HFFc6 (cell line): Measurements from ENCODE around the gene DGKQ. TPM values are rescaled to one million over a fixed set of nuclear protein-coding genes. Genes with fewer than 3 reads are reported as not detected.

ENCODE experiments used
- DNase-seq: peaks from one replicate; pipeline ENCODE4 v3.0.0-alpha.2; 2018
- H3K27ac Mint-ChIP-seq: 2 replicates; pipeline ENCODE4 v1.8.0; 2020; ENCODE audit warnings: mild to moderate bottlenecking, mixed read lengths
- H3K27me3 Mint-ChIP-seq: 2 replicates; pipeline ENCODE4 v1.8.0; 2021; ENCODE audit warnings: mild to moderate bottlenecking, moderate library complexity, mixed read lengths; ENCODE audit not compliant: insufficient read depth
- H3K36me3 Mint-ChIP-seq: 2 replicates; pipeline ENCODE4 v1.8.0; 2021; ENCODE audit warnings: low read depth, mixed read lengths
- H3K4me1 Mint-ChIP-seq: 2 replicates; pipeline ENCODE4 v1.8.0; 2020; ENCODE audit warnings: low read depth, mixed read lengths
- H3K4me3 Mint-ChIP-seq: 2 replicates; pipeline ENCODE4 v1.8.0; 2020; ENCODE audit warnings: mild to moderate bottlenecking, moderate library complexity, mixed read lengths
- H3K9me3 Mint-ChIP-seq: 2 replicates; pipeline ENCODE4 v1.8.0; 2020; ENCODE audit warnings: mild to moderate bottlenecking, mixed read lengths
- CTCF ChIP-seq: fragments of 200-600 bp; sonication (generic); IDR thresholded peaks from 2 replicates; pipeline ENCODE4 v1.5.0; 2021; ENCODE audit warnings: antibody characterized with exemption, mild to moderate bottlenecking
- total RNA-seq, 6 experiments: library from RNA; stranded (reverse); fragmentation: NEBNext Ultra II Directional; extraction: Animal tissue kit (Norgen Biotek cat#: 25700); gene quantifications; 2 replicates in 1 of 6; 3 replicates in 5 of 6; pipeline ENCODE4 v1.2.3, GENCODE V29; 2021

DGKQ gene
- total RNA-seq, 6 experiments from 2014 or later, result 11.3 to 14.9 (median 13.1) TPM

GRCh38 chr4:964346-965025, 8.9 kb downstream of the DGKQ start:
- H3K9me3 Mint-ChIP-seq, result no peaks in the 10 kb centered on the region
- DNase-seq, result no peak
- TF ChIP-seq CTCF, result no peak
- H3K36me3 Mint-ChIP-seq, result no peaks in the 10 kb centered on the region
- no peaks in the 10 kb centered on the region for H3K4me1 Mint-ChIP-seq
- H3K27ac Mint-ChIP-seq, result no peak overlapping the region
- H3K27me3 Mint-ChIP-seq, result peaks cover 3% of the 10 kb centered on the region
- H3K4me3 Mint-ChIP-seq, result no peak overlapping the region

- Mint-ChIP-seq H3K4me1 (no peaks in the 10 kb centered on the region), H3K9me3 (no peaks in the 10 kb centered on the region), H3K4me3 (no peak overlapping the region), H3K27ac (no peak overlapping the region), H3K27me3 (peaks cover 6% of the 10 kb centered on the region), H3K36me3 (0 out of 2 replicates have a peak, but pooled peaks cover 2% of the 10 kb centered on the region)
- no peak for DNase-seq
- peak; percentile 16; the same call in 1 of the 2 replicates for TF ChIP-seq CTCF
Measured at GRCh38 chr4:963276-964225, 9.8 kb downstream of the DGKQ start.

- TF ChIP-seq CTCF, result no peak
- no peaks in the 10 kb centered on the region for H3K4me1 Mint-ChIP-seq
- peaks cover 6% of the 10 kb centered on the region for H3K27me3 Mint-ChIP-seq
- H3K36me3 Mint-ChIP-seq, result 0 out of 2 replicates have a peak, but pooled peaks cover 3% of the 10 kb centered on the region
- no peak overlapping the region for H3K4me3 Mint-ChIP-seq
- DNase-seq, result no peak
- no peak overlapping the region for H3K27ac Mint-ChIP-seq
- H3K9me3 Mint-ChIP-seq, result no peaks in the 10 kb centered on the region
Measured at GRCh38 chr4:962231-963208, 10.8 kb downstream of the DGKQ start.

- DNase-seq, result no peak
- H3K4me3 Mint-ChIP-seq, result no peak overlapping the region
- H3K27me3 Mint-ChIP-seq, result peaks cover 6% of the 10 kb centered on the region
- H3K4me1 Mint-ChIP-seq, result no peaks in the 10 kb centered on the region
- TF ChIP-seq CTCF, result no peak
- H3K9me3 Mint-ChIP-seq, result no peaks in the 10 kb centered on the region
- 0 out of 2 replicates have a peak, but pooled peaks cover 3% of the 10 kb centered on the region for H3K36me3 Mint-ChIP-seq
- no peak overlapping the region for H3K27ac Mint-ChIP-seq
Measured at GRCh38 chr4:961351-962230, 11.8 kb downstream of the DGKQ start.
